Choroid plexus epithelial cell (primary cell): Measurements from ENCODE around the gene GPR171.

ENCODE experiments used
- DNase-seq: peaks from one replicate; pipeline ENCODE4 v3.0.0-alpha.2; 2010; ENCODE audit warnings: low read depth
- H3K4me3 ChIP-seq: 2 replicates; pipeline ENCODE4 v1.5.1; 2011; ENCODE audit warnings: low read depth, mild to moderate bottlenecking, control low read depth, low read length, moderate library complexity
- TF ChIP-seq, protein P1 (sequence below): conservative IDR thresholded peaks from 2 replicates; pipeline ENCODE4 v1.5.1; 2011; ENCODE audit warnings: low read depth, mild to moderate bottlenecking, control low read depth, inconsistent platforms, low read length, moderate library complexity

GPR171 gene

DNA sequence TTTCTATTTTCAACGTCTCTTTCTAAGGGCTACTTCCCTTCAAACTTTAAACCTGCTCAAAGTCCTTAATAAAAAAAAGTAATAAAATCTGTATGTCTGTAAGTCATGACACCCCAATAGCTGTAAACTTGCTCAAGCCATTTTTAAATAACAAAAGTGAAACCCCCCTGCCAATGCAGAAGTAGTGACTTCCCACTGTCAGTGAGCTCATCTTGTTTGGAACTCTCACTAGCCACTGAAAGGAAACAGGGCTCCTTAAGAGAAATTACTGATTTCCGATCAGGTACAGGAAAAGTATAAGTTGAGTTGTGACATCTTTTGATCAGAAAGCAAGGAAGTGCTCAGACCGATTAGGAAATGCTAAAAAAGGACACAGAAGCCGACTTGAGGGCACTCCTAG lies 27.6 kb upstream of the GPR171 start:
- H3K4me3 ChIP-seq = no peak overlapping the region
- TF ChIP-seq, protein P1, sequence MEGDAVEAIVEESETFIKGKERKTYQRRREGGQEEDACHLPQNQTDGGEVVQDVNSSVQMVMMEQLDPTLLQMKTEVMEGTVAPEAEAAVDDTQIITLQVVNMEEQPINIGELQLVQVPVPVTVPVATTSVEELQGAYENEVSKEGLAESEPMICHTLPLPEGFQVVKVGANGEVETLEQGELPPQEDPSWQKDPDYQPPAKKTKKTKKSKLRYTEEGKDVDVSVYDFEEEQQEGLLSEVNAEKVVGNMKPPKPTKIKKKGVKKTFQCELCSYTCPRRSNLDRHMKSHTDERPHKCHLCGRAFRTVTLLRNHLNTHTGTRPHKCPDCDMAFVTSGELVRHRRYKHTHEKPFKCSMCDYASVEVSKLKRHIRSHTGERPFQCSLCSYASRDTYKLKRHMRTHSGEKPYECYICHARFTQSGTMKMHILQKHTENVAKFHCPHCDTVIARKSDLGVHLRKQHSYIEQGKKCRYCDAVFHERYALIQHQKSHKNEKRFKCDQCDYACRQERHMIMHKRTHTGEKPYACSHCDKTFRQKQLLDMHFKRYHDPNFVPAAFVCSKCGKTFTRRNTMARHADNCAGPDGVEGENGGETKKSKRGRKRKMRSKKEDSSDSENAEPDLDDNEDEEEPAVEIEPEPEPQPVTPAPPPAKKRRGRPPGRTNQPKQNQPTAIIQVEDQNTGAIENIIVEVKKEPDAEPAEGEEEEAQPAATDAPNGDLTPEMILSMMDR = no peak
- DNase-seq = no peak

DNA sequence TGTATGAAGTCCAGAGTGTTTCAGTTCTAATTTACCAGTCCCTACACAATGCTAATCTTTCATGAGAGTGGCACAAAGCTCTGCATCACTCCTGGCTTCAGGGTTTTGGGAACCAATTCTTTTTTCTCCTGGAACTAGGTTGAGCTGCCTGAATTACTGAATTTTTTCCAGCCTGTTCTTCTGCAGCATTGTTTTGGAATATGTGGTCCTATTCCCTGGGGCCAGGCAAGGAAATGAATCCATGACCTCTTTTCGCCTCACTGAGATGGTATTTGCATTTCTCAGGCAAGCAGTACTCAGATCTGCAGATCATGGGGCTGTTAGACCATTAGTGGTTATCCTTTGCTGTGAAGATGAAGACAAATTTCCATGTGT lies 25.6 kb upstream of the GPR171 start:
- no peak overlapping the region for H3K4me3 ChIP-seq
- peak; percentile 83 for DNase-seq

DNA sequence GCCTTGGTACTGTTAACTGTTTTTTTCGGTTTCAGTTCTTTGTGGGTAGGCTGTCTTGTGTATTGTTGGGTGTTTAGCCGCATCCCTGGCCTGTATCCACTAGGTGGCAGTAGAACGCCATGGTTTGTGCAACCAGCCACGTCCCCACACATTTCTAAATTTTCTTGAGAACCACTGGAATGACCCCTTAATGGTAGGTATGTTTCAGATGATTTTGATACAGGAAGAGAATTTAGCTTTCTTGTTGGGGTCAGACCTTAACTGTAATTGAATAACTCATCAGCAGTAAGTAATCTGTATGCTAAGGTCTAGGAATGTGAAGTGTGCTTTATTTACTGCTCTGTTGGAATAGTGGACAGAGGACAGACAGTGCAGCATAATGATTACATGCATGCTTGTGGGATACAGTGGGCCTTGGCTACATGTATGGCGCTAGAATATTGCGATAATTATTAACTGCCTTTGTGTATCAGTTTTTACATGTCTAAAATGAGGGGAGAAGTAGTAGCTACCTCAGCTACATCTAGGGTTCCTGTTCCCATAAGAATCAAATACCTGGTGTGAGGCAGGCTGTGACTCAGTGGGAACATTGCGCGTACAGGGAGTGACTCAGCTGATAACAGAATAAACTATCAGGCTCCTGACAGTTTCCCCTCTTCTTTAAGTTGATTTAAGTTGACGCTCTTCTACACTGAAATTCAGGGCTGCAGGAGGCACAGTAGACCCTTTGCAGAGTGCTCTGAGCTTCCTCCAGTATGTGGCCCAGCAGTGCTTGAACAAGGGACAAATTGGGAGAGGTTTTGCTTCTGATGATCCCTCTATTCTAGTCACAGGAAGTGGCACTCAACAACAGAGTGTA lies 25.0 kb upstream of the GPR171 start:
- peak; percentile 93 for DNase-seq
- TF ChIP-seq, protein P1 = peak; percentile 97
- H3K4me3 ChIP-seq = no peak overlapping the region

More for the DNA sequence above, 25.6 kb upstream of the GPR171 start:
- TF ChIP-seq, protein P1 = no peak

DNA sequence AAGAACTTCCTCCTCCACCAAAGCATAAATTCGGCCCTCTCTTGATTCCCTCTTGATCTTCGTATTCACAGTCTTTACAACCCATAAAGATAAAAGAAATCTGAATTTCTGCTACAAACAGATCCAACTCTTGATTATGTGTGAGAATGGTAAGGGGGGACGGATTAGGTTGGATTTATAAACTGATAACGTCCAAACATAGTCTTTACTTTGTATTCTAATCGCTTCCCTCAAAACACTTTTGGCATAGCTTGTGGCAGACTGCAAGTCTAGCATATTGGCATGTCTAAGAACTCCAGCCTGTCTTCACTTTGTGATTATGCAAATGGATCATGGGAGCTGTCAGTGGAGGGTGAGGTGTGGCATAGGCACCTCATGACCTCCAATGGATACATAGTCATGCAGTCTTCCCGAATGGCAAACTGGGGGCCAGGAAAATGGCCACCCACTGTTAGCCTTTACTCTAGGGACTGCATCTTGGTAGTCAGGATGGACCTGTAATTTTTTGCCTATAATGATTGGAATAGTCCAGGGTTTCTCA lies 24.3 kb upstream of the GPR171 start:
- DNase-seq = peak; percentile 20
- TF ChIP-seq, protein P1 = no peak
- H3K4me3 ChIP-seq = no peak overlapping the region

DNA sequence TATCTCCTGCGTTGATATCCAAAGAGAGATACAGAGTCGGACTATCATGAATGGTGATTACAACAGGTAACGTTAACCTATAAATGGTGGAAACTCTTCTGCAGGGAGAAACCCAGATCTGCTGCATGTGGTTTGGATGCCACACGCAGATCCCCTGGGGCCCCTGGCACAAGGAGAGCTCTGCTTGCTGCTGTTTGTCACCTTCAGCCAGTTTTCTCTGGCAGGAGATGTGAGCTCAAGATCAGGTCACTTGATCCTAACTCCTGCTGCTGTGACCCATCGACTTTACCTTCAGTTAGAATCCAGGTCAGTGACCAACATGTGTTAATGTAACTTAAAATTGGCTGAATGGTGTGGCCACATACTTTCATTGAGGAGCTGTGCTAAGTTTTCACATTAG lies 23.8 kb upstream of the GPR171 start:
- no peak overlapping the region for H3K4me3 ChIP-seq
- no peak for DNase-seq
- TF ChIP-seq, protein P1 = no peak

DNA sequence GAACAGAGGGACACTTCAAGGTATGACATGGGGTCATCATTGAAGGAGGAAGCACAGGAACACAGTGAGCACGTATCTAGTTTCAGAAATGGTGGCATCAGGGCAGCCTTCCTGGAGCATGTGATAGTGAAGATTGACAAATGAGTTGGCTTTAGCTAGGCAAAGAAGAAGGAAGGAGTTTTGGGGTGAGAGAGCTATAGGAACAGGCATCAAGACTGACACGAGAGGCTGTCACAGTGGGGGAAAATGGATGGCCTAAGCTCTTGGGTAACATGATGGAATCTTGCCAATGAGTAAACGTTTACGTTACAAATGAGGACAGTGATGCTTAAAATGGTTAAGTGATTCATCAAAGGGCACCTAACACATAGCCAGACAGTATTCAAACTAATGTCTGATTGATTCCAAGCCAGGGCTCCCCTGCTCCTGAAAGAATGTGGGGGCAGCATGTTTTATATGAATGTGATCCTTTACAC lies 23.1 kb upstream of the GPR171 start:
- H3K4me3 ChIP-seq = no peak overlapping the region
- DNase-seq = peak; percentile 95
- TF ChIP-seq, protein P1 = no peak
